ENCODE measurements around the gene TRDMT1.

TRDMT1 gene

GRCh38 chr10:17200001-17200911 is 1.2 kb downstream of the TRDMT1 start:
- peak overlapping the region; percentile 91 to 96 for H3K27ac ChIP-seq (ENCODE audit: low read depth in 2 of 2, low read length in 2 of 2)
- H3K9me3 ChIP-seq (ENCODE audit: control insufficient read depth in 2 of 2, low read length in 2 of 2): no peaks in the 10 kb centered on the region
- H3K27me3 ChIP-seq (ENCODE audit: control insufficient read depth in 2 of 2, insufficient read depth in 2 of 2, low read length in 2 of 2): no peaks in the 10 kb centered on the region
- no peaks in the 10 kb centered on the region for H3K36me3 ChIP-seq (ENCODE audit: control insufficient read depth in 2 of 2, insufficient read depth in 2 of 2, low read length in 2 of 2)
- peak overlapping the region; percentile 86 to 87 for H3K9ac ChIP-seq (ENCODE audit: low read depth in 1 of 2, low read length in 2 of 2)
- peak overlapping the region; percentile 80 to 87 for H3K4me3 ChIP-seq (ENCODE audit: low read length in 2 of 2)
- H3K4me1 ChIP-seq (ENCODE audit: control insufficient read depth in 2 of 2, insufficient read depth in 2 of 2, low read length in 2 of 2): peaks cover 0 to 5% of the 10 kb centered on the region in 2 donors

DNA sequence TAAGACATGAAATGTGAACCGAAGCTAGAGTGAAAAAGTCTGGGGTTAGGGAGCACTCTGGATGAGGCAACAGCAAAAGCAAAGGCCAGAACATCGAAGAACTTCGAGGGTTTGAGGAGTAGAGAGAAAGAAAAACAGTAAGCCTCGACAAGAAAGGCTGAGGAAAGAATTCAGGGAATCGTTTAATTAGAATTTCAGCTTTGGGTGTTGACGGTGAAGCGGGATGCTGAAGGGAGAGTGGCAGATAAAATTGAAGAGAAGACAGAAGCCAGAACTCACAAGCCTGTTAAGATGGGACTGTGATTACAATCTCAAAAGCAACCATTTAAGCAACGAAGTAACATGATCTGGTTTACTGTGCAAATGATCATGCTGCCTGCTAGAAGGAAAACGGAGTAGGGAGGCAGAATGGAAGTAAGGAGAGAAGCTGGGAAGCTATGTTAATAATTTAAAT is 2.1 kb downstream of the TRDMT1 start:
- Histone ChIP-seq H3K4me1 (ENCODE audit: control insufficient read depth in 2 of 2, insufficient read depth in 2 of 2, low read length in 2 of 2) (peaks cover 0 to 5% of the 10 kb centered on the region in 2 donors), H3K36me3 (ENCODE audit: control insufficient read depth in 2 of 2, insufficient read depth in 2 of 2, low read length in 2 of 2) (no peaks in the 10 kb centered on the region), H3K4me3 (ENCODE audit: low read length in 2 of 2) (no peak overlapping the region), H3K27me3 (ENCODE audit: control insufficient read depth in 2 of 2, insufficient read depth in 2 of 2, low read length in 2 of 2) (no peaks in the 10 kb centered on the region), H3K9me3 (ENCODE audit: control insufficient read depth in 2 of 2, low read length in 2 of 2) (no peaks in the 10 kb centered on the region), H3K27ac (ENCODE audit: low read depth in 2 of 2, low read length in 2 of 2) (peak overlapping the region; percentile 6 to 91), H3K9ac (ENCODE audit: low read depth in 1 of 2, low read length in 2 of 2) (peak overlapping the region in 1 of 2 donors; percentile 5)

DNA sequence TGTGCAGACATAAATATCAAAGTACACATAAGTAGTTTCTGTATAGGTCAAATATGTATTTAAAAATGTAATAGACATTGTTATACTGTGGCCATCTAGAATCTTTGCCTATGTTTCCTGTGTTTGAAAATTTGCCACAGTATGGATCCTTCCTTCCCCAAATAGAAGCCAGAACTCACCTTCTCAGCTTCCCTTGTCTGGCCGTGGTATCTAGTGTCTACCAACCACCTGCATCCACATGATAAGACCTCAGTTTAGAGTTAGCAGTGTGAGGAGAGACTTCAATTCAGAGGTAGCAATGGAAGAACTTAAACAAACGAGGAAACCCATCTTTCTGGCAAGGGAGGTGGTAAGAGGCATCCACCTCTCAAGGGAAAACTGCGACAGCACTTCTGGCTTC is 4.9 kb downstream of the TRDMT1 start:
- no peak overlapping the region for H3K4me3 ChIP-seq (ENCODE audit: low read length in 2 of 2)
- no peaks in the 10 kb centered on the region for H3K9me3 ChIP-seq (ENCODE audit: control insufficient read depth in 2 of 2, low read length in 2 of 2)
- H3K9ac ChIP-seq (ENCODE audit: low read depth in 1 of 2, low read length in 2 of 2): no peak overlapping the region
- no peak overlapping the region for H3K27ac ChIP-seq (ENCODE audit: low read depth in 2 of 2, low read length in 2 of 2)
- no peaks in the 10 kb centered on the region for H3K36me3 ChIP-seq (ENCODE audit: control insufficient read depth in 2 of 2, insufficient read depth in 2 of 2, low read length in 2 of 2)
- no peaks in the 10 kb centered on the region for H3K27me3 ChIP-seq (ENCODE audit: control insufficient read depth in 2 of 2, insufficient read depth in 2 of 2, low read length in 2 of 2)
- H3K4me1 ChIP-seq (ENCODE audit: control insufficient read depth in 2 of 2, insufficient read depth in 2 of 2, low read length in 2 of 2): peaks cover 0 to under 1% of the 10 kb centered on the region in 2 donors

GRCh38 chr10:17196045-17196444 is 5.4 kb downstream of the TRDMT1 start:
- Histone ChIP-seq H3K36me3 (ENCODE audit: control insufficient read depth in 2 of 2, insufficient read depth in 2 of 2, low read length in 2 of 2) (no peaks in the 10 kb centered on the region), H3K4me3 (ENCODE audit: low read length in 2 of 2) (no peak overlapping the region), H3K4me1 (ENCODE audit: control insufficient read depth in 2 of 2, insufficient read depth in 2 of 2, low read length in 2 of 2) (no peaks in the 10 kb centered on the region), H3K9me3 (ENCODE audit: control insufficient read depth in 2 of 2, low read length in 2 of 2) (no peaks in the 10 kb centered on the region), H3K27ac (ENCODE audit: low read depth in 2 of 2, low read length in 2 of 2) (no peak overlapping the region), H3K9ac (ENCODE audit: low read depth in 1 of 2, low read length in 2 of 2) (no peak overlapping the region), H3K27me3 (ENCODE audit: control insufficient read depth in 2 of 2, insufficient read depth in 2 of 2, low read length in 2 of 2) (no peaks in the 10 kb centered on the region)

GRCh38 chr10:17195083-17195482 is 6.4 kb downstream of the TRDMT1 start:
- H3K4me3 ChIP-seq (ENCODE audit: low read length in 2 of 2): no peak overlapping the region
- H3K27me3 ChIP-seq (ENCODE audit: control insufficient read depth in 2 of 2, insufficient read depth in 2 of 2, low read length in 2 of 2): no peaks in the 10 kb centered on the region
- no peak overlapping the region for H3K9ac ChIP-seq (ENCODE audit: low read depth in 1 of 2, low read length in 2 of 2)
- H3K4me1 ChIP-seq (ENCODE audit: control insufficient read depth in 2 of 2, insufficient read depth in 2 of 2, low read length in 2 of 2): no peaks in the 10 kb centered on the region
- no peaks in the 10 kb centered on the region for H3K9me3 ChIP-seq (ENCODE audit: control insufficient read depth in 2 of 2, low read length in 2 of 2)
- no peak overlapping the region for H3K27ac ChIP-seq (ENCODE audit: low read depth in 2 of 2, low read length in 2 of 2)
- H3K36me3 ChIP-seq (ENCODE audit: control insufficient read depth in 2 of 2, insufficient read depth in 2 of 2, low read length in 2 of 2): no peaks in the 10 kb centered on the region

GRCh38 chr10:17190602-17191001 is 10.9 kb downstream of the TRDMT1 start:
- Histone ChIP-seq H3K27me3 (ENCODE audit: control insufficient read depth in 2 of 2, insufficient read depth in 2 of 2, low read length in 2 of 2) (no peaks in the 10 kb centered on the region), H3K4me3 (ENCODE audit: low read length in 2 of 2) (no peak overlapping the region), H3K4me1 (ENCODE audit: control insufficient read depth in 2 of 2, insufficient read depth in 2 of 2, low read length in 2 of 2) (no peaks in the 10 kb centered on the region), H3K9ac (ENCODE audit: low read depth in 1 of 2, low read length in 2 of 2) (no peak overlapping the region), H3K9me3 (ENCODE audit: control insufficient read depth in 2 of 2, low read length in 2 of 2) (no peaks in the 10 kb centered on the region), H3K27ac (ENCODE audit: low read depth in 2 of 2, low read length in 2 of 2) (no peak overlapping the region), H3K36me3 (ENCODE audit: control insufficient read depth in 2 of 2, insufficient read depth in 2 of 2, low read length in 2 of 2) (no peaks in the 10 kb centered on the region)

GRCh38 chr10:17188644-17189172 is 12.8 kb downstream of the TRDMT1 start:
- Histone ChIP-seq H3K27me3 (ENCODE audit: control insufficient read depth in 2 of 2, insufficient read depth in 2 of 2, low read length in 2 of 2) (no peaks in the 10 kb centered on the region), H3K9ac (ENCODE audit: low read depth in 1 of 2, low read length in 2 of 2) (no peak overlapping the region), H3K27ac (ENCODE audit: low read depth in 2 of 2, low read length in 2 of 2) (no peak overlapping the region), H3K9me3 (ENCODE audit: control insufficient read depth in 2 of 2, low read length in 2 of 2) (no peaks in the 10 kb centered on the region), H3K4me3 (ENCODE audit: low read length in 2 of 2) (no peak overlapping the region), H3K36me3 (ENCODE audit: control insufficient read depth in 2 of 2, insufficient read depth in 2 of 2, low read length in 2 of 2) (no peaks in the 10 kb centered on the region), H3K4me1 (ENCODE audit: control insufficient read depth in 2 of 2, insufficient read depth in 2 of 2, low read length in 2 of 2) (no peaks in the 10 kb centered on the region)

GRCh38 chr10:17185873-17186272 is 15.6 kb downstream of the TRDMT1 start:
- no peak overlapping the region for H3K9ac ChIP-seq (ENCODE audit: low read depth in 1 of 2, low read length in 2 of 2)
- H3K36me3 ChIP-seq (ENCODE audit: control insufficient read depth in 2 of 2, insufficient read depth in 2 of 2, low read length in 2 of 2): no peaks in the 10 kb centered on the region
- H3K4me1 ChIP-seq (ENCODE audit: control insufficient read depth in 2 of 2, insufficient read depth in 2 of 2, low read length in 2 of 2): no peaks in the 10 kb centered on the region
- H3K4me3 ChIP-seq (ENCODE audit: low read length in 2 of 2): no peak overlapping the region
- no peaks in the 10 kb centered on the region for H3K9me3 ChIP-seq (ENCODE audit: control insufficient read depth in 2 of 2, low read length in 2 of 2)
- no peaks in the 10 kb centered on the region for H3K27me3 ChIP-seq (ENCODE audit: control insufficient read depth in 2 of 2, insufficient read depth in 2 of 2, low read length in 2 of 2)
- no peak overlapping the region for H3K27ac ChIP-seq (ENCODE audit: low read depth in 2 of 2, low read length in 2 of 2)

- no peaks in the 10 kb centered on the region for H3K27me3 ChIP-seq (ENCODE audit: control insufficient read depth in 2 of 2, insufficient read depth in 2 of 2, low read length in 2 of 2)
- no peaks in the 10 kb centered on the region for H3K9me3 ChIP-seq (ENCODE audit: control insufficient read depth in 2 of 2, low read length in 2 of 2)
- H3K4me3 ChIP-seq (ENCODE audit: low read length in 2 of 2): no peak overlapping the region
- H3K9ac ChIP-seq (ENCODE audit: low read depth in 1 of 2, low read length in 2 of 2): no peak overlapping the region
- H3K36me3 ChIP-seq (ENCODE audit: control insufficient read depth in 2 of 2, insufficient read depth in 2 of 2, low read length in 2 of 2): no peaks in the 10 kb centered on the region
- H3K4me1 ChIP-seq (ENCODE audit: control insufficient read depth in 2 of 2, insufficient read depth in 2 of 2, low read length in 2 of 2): no peaks in the 10 kb centered on the region
- no peak overlapping the region for H3K27ac ChIP-seq (ENCODE audit: low read depth in 2 of 2, low read length in 2 of 2)
Measured at GRCh38 chr10:17183110-17183509, 18.4 kb downstream of the TRDMT1 start.

DNA sequence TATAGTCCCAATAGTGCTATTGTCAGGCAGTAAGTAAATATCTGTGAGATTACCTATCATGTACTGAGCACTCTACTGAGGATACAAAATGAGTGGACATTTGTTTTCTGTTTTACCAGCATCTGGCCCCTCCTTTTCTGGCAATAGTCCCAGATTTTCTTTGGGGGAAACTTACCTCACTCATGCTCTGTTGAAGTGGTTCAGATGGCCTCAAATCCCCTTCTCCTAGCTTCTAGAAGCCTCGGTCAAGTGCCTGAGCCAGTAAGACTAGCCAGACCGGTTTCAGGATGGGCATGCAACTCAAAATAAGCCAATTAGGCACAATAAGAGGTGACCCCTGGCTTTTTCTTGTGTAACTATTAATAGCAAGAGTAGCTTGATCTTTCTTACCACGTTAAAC is 19.7 kb downstream of the TRDMT1 start:
- no peaks in the 10 kb centered on the region for H3K9me3 ChIP-seq (ENCODE audit: control insufficient read depth in 2 of 2, low read length in 2 of 2)
- H3K4me3 ChIP-seq (ENCODE audit: low read length in 2 of 2): no peak overlapping the region
- no peak overlapping the region for H3K27ac ChIP-seq (ENCODE audit: low read depth in 2 of 2, low read length in 2 of 2)
- no peaks in the 10 kb centered on the region for H3K36me3 ChIP-seq (ENCODE audit: control insufficient read depth in 2 of 2, insufficient read depth in 2 of 2, low read length in 2 of 2)
- H3K27me3 ChIP-seq (ENCODE audit: control insufficient read depth in 2 of 2, insufficient read depth in 2 of 2, low read length in 2 of 2): no peaks in the 10 kb centered on the region
- no peaks in the 10 kb centered on the region for H3K4me1 ChIP-seq (ENCODE audit: control insufficient read depth in 2 of 2, insufficient read depth in 2 of 2, low read length in 2 of 2)
- H3K9ac ChIP-seq (ENCODE audit: low read depth in 1 of 2, low read length in 2 of 2): no peak overlapping the region
